Activated CD4-positive, alpha-beta T cell treated with anti-CD3 and anti-CD28 coated beads for 36 hours (primary cell): ENCODE measurements around the gene C19orf25. TPM values are rescaled to one million over a fixed set of nuclear protein-coding genes. Genes with fewer than 3 reads are reported as not detected.

Source experiments
- ATAC-seq: fragments of 200-7000 bp; cut with Tn5 transposase; one replicate; pipeline ENCODE4 v1.10.0; 2021; ENCODE audit warnings: mild to moderate bottlenecking, moderate library complexity
- CTCF ChIA-PET: fragments of 350-600 bp; sonication (Branson Sonifier 250); formaldehyde crosslinking; loops from one replicate; lab custom pipeline; 2021; ENCODE audit warnings: antibody characterized with exemption; lab: Charles Lee
- POLR2A ChIA-PET: fragments of 350-600 bp; sonication (Branson Sonifier 250); formaldehyde crosslinking; loops from one replicate; lab custom pipeline; 2021; ENCODE audit warnings: antibody characterized with exemption, inconsistent platforms; lab: Charles Lee
- DNase-seq: peaks from one replicate; pipeline ENCODE4 v3.0.0-alpha.2; 2020
- H3K27ac Mint-ChIP-seq: one replicate; pipeline ENCODE4 v1.8.0; 2021; ENCODE audit warnings: mixed read lengths
- H3K27me3 Mint-ChIP-seq: one replicate; pipeline ENCODE4 v1.8.0; 2021; ENCODE audit warnings: mixed read lengths
- H3K36me3 Mint-ChIP-seq: one replicate; pipeline ENCODE4 v1.8.0; 2021; ENCODE audit warnings: low read depth, mixed read lengths
- H3K4me1 Mint-ChIP-seq: one replicate; pipeline ENCODE4 v1.8.0; 2021; ENCODE audit warnings: mixed read lengths
- H3K4me3 Mint-ChIP-seq: one replicate; pipeline ENCODE4 v1.8.0; 2021; ENCODE audit warnings: mild to moderate bottlenecking, moderate library complexity, mixed read lengths
- H3K9me3 Mint-ChIP-seq: one replicate; pipeline ENCODE4 v1.8.0; 2021; ENCODE audit warnings: low read depth, mixed read lengths
- intact Hi-C, 2 experiments: fragments of 100-400 bp; cut with DNase I in 1 of 2; cut with micrococcal nuclease in 1 of 2; formaldehyde crosslinking; loops; one replicate each; pipeline versions ENCODE4 v1.14.2 to v1.15.1; 2022 to 2024; cut with DNase I, micrococcal nuclease
- total RNA-seq, 2 experiments: library from RNA; stranded (reverse); gene quantifications; one replicate each; pipeline ENCODE4 v1.2.3, GENCODE V29; 2021

C19orf25 gene
- total RNA-seq, 2 experiments from 2014 or later: 19.9 to 26.9 TPM

- Mint-ChIP-seq H3K27me3 (no peaks in the 10 kb centered on the region), H3K4me3 (no peak overlapping the region), H3K4me1 (peaks cover 12% of the 10 kb centered on the region), H3K36me3 (no peaks in the 10 kb centered on the region), H3K27ac (peak overlapping the region; percentile 34), H3K9me3 (no peaks in the 10 kb centered on the region)
- DNase-seq: no peak
- intact Hi-C loops: no loop called here
- ChIA-PET POLR2A (no interaction called here), CTCF (no interaction called here)
- no peak for ATAC-seq
Measured at GRCh38 chr19:1510807-1511206, 31.8 kb upstream of the C19orf25 start.

DNA sequence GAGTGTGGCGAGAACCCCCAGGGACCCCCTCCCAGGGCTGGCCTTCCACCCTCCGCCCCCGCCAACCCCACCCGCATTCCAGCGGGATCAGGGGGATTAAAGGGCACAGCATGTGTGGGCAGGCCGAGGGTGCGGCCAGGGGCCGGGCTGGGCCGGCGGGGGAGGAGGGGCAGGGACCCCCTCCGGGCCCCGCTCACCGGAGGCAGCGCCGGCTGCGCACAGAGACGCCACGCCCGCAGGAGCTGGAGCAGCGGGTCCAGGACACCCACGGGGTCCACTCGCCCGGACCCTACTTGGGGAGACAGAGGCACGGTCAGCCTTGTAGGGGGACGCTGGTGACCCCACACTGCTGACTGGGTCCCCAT is 31.4 kb upstream of the C19orf25 start:
- Mint-ChIP-seq H3K4me3 (no peak overlapping the region), H3K36me3 (no peaks in the 10 kb centered on the region), H3K9me3 (no peaks in the 10 kb centered on the region), H3K4me1 (peaks cover 12% of the 10 kb centered on the region), H3K27ac (no peak overlapping the region), H3K27me3 (no peaks in the 10 kb centered on the region)
- ATAC-seq: no peak
- DNase-seq: no peak
- intact Hi-C loops: no loop called here
- POLR2A ChIA-PET: no interaction called here
- CTCF ChIA-PET: no interaction called here

DNA sequence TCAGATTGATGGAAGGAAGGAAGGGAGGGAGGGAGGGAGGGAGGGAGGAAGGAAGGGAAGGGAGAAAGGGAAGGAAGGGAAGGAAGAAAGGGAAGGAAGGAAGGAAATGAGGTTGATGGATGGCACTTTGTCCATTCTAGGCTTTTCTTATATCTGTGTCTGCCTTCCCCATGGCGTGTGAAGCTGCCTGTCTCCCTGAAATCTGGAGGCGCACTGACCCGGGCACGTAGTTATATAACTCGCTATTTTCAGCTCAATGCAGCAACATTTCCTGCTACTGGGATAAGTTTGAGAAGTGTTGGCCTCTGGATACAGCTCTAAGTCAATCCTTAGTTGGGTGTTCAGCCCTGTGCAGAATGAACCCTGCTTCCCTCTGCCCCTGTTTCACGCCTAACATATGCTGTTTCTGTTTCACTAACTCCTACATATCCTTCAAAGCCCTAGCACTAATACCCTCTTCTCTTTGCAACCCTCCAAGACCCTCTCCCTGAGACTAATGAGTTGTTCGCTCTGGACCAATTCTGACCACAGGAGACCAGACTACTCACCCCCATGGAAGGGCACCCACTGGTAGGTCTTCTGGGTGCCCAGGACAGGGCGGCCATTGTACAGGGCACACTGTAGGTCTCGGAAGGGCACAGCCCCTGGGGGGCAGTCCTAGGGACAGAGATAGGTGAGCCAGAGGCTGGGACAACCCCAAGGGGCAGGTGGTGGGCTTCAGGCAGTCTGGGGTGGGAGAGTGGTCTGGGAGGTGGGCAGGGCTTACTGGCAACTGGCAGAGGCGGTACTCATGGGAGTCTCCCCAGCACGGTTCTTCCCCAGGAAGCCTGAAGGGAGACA is 30.8 kb upstream of the C19orf25 start:
- no peak overlapping the region for H3K27ac Mint-ChIP-seq
- ATAC-seq (no peak), DNase-seq (no peak)
- H3K36me3 Mint-ChIP-seq: no peaks in the 10 kb centered on the region
- no peaks in the 10 kb centered on the region for H3K27me3 Mint-ChIP-seq
- CTCF ChIA-PET: interaction anchor here (0.6 kb wide), 1 partner anchor 662 kb away, joined by 3 read pairs; no protein-coding TSS in a partner anchor
- H3K4me3 Mint-ChIP-seq: no peak overlapping the region
- no peaks in the 10 kb centered on the region for H3K9me3 Mint-ChIP-seq
- intact Hi-C loops: no loop called here
- H3K4me1 Mint-ChIP-seq: peaks cover 12% of the 10 kb centered on the region
- POLR2A ChIA-PET: no interaction called here

DNA sequence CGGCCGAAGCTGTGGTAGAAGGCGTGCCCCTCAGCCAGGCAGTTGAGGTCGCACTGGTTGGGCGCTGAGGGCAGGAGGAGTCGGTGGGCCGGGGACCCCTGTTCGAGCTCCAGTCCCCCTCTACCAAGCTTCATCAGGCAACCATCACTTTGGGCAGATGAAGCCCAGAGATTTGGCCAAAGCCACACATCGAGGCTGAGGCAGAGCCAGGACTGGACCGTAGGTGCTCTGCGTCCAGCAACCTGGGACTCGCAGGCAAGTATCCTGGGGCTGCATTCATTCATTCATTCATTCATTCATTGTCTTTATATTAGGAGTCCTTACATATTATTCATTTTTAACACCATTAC is 29.5 kb upstream of the C19orf25 start:
- Mint-ChIP-seq H3K4me3 (no peak overlapping the region), H3K27me3 (no peaks in the 10 kb centered on the region), H3K36me3 (no peaks in the 10 kb centered on the region), H3K27ac (no peak overlapping the region), H3K4me1 (peaks cover 12% of the 10 kb centered on the region), H3K9me3 (no peaks in the 10 kb centered on the region)
- no peak for ATAC-seq
- ChIA-PET POLR2A (no interaction called here), CTCF (interaction anchor here (0.6 kb wide), 1 partner anchor 335 kb away, joined by 3 read pairs; no protein-coding TSS in a partner anchor)
- no peak for DNase-seq
- intact Hi-C loops: loop anchor here in 1 of 2 experiments (1.0 kb wide), 1 partner anchor 304 kb away; the partner anchor contains the start of gene ATP8B3

DNA sequence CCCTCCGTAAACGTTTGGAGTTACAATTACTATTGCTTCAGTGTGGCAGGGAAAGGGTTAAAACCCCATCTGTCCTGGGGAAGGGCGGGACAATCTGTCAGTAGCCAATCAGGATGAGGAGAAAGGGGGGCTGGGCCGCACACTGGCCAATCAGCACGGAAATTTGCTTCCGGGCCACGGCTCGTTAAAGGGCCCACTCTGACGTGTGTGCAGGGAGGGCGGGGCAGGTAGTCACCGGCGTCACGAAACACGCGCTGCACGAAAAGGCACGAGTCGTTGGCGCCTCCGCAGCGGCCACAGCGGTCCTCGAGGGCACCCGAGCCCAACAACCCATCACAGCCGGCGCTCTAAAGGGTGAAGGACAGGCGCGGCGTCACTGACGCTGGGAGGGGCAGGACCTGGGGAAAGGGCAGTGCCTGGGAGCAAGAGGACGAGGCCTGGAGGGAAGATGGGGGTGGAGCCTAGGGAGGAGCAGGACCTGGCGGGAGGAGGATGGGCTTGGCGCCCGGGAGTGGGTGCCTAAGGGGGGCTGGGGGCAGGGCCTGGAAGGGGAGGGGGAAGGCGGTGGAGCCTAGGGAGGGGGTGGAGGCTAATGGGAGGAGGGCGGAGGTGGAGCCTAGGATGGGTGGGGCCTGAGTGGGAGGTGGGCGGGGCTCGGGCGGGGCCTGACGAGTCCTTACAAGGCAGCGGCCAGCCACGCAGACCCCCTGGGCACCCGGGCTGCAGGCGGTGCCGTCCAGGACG is 28.9 kb upstream of the C19orf25 start:
- H3K27me3 Mint-ChIP-seq: no peaks in the 10 kb centered on the region
- peak; percentile 95 for DNase-seq
- H3K27ac Mint-ChIP-seq: peak overlapping the region; percentile 88
- intact Hi-C loops: loop anchor here (1.0 kb wide), 4 partner anchors 18 to 304 kb away; partner anchors contain the start of genes PCSK4 (in 2 of the 2), ATP8B3 (in 1 of the 2), C19orf25 (in 1 of the 2) and MEX3D (in 1 of the 2)
- no peaks in the 10 kb centered on the region for H3K9me3 Mint-ChIP-seq
- ChIA-PET POLR2A (no interaction called here), CTCF (no interaction called here)
- peak overlapping the region; percentile 73 for H3K4me3 Mint-ChIP-seq
- peak; percentile 87 for ATAC-seq
- H3K4me1 Mint-ChIP-seq: peaks cover 16% of the 10 kb centered on the region
- H3K36me3 Mint-ChIP-seq: no peaks in the 10 kb centered on the region

GRCh38 chr19:1507192-1507660 is 28.2 kb upstream of the C19orf25 start:
- DNase-seq: no peak
- Mint-ChIP-seq H3K9me3 (no peaks in the 10 kb centered on the region), H3K27ac (no peak overlapping the region), H3K4me1 (peaks cover 11% of the 10 kb centered on the region), H3K27me3 (peaks cover 3% of the 10 kb centered on the region), H3K36me3 (no peaks in the 10 kb centered on the region), H3K4me3 (no peak overlapping the region)
- intact Hi-C loops: loop anchor here (1.0 kb wide), 3 partner anchors 17 to 61 kb away; partner anchors contain the start of genes PCSK4 (in 2 of the 2), C19orf25 (in 1 of the 2) and MEX3D (in 1 of the 2)
- ATAC-seq: no peak
- ChIA-PET CTCF (no interaction called here), POLR2A (no interaction called here)

GRCh38 chr19:1505991-1506881 is 27.2 kb upstream of the C19orf25 start:
- ChIA-PET CTCF (interaction anchor here (1.1 kb wide), 1 partner anchor 15 kb away, joined by 3 read pairs; the partner anchor contains the start of gene REEP6), POLR2A (no interaction called here)
- peaks cover 3% of the 10 kb centered on the region for H3K27me3 Mint-ChIP-seq

GRCh38 chr19:1505012-1505411 is 26.0 kb upstream of the C19orf25 start:
- H3K9me3 Mint-ChIP-seq: no peaks in the 10 kb centered on the region
- peaks cover 10% of the 10 kb centered on the region for H3K4me1 Mint-ChIP-seq
- ATAC-seq (no peak), DNase-seq (no peak)
- no peak overlapping the region for H3K4me3 Mint-ChIP-seq
- ChIA-PET CTCF (interaction anchor here (0.7 kb wide), 1 partner anchor 13 kb away, joined by 4 read pairs; no protein-coding TSS in a partner anchor), POLR2A (no interaction called here)
- no peak overlapping the region for H3K27ac Mint-ChIP-seq
- no peaks in the 10 kb centered on the region for H3K36me3 Mint-ChIP-seq
- H3K27me3 Mint-ChIP-seq: peaks cover 3% of the 10 kb centered on the region
- intact Hi-C loops: no loop called here

More at GRCh38 chr19:1505991-1506881, 27.2 kb upstream of the C19orf25 start:
- intact Hi-C loops: no loop called here
- ATAC-seq: no peak
- Mint-ChIP-seq H3K4me3 (no peak overlapping the region), H3K27ac (no peak overlapping the region), H3K36me3 (no peaks in the 10 kb centered on the region), H3K9me3 (no peaks in the 10 kb centered on the region), H3K4me1 (peaks cover 10% of the 10 kb centered on the region)
- DNase-seq: no peak

DNA sequence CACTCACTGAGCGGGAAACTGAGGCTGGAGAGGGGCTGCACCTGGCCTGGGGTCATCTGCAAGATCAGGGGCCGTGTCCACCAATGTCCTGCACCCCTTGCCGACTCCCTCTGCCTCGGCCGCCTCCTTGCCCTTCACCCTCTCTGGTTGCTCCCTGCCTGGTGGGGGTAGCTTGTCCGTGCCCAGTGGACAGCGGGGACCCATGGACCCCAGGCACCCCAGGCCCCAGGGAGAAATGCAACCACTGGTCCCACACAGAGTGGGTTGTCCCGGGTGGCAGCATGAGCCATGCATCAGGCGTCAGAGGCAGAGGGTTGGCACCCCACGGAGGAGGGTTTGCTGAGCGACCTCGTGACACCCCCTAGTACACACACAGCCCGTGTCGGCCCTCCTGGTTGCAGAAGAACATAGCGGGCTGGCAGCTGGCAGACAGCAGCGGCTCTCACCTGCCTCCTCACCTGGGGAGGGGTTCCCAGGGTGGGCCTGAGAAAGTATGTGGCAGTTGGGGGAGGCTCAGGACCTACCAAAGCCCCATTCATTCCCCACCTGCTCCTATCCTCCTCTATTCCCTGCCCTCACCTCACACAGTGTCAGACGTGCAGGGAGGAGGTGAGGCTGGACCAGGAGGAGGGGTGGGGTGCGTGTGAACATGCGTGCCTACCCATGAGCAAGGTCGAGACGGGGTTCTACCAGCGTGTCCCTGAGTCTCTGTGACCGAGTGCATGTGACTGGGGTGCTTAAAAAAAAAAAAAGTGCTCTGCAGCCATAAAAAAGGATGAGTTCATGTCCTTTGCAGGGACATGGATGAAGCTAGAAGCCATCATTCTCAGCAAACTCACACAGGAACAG is 25.1 kb upstream of the C19orf25 start:
- H3K27ac Mint-ChIP-seq: no peak overlapping the region
- no peak overlapping the region for H3K4me3 Mint-ChIP-seq
- no peak for DNase-seq
- no peak for ATAC-seq
- no peaks in the 10 kb centered on the region for H3K9me3 Mint-ChIP-seq
- intact Hi-C loops: no loop called here
- no peaks in the 10 kb centered on the region for H3K36me3 Mint-ChIP-seq
- ChIA-PET POLR2A (no interaction called here), CTCF (interaction anchor here (0.6 kb wide), 1 partner anchor 278 kb away, joined by 3 read pairs; no protein-coding TSS in a partner anchor)
- H3K27me3 Mint-ChIP-seq: peaks cover 3% of the 10 kb centered on the region
- peaks cover 10% of the 10 kb centered on the region for H3K4me1 Mint-ChIP-seq
